HG03575 (cell line): ENCODE results near the gene PIGL.
"Not testable (repeated sequence)": the region's sequence is repeated elsewhere in the genome, so short reads cannot be mapped to it uniquely, and the experiment has no call there.

Experiments used
- ATAC-seq: cut with Tn5 transposase; IDR thresholded peaks from one replicate; pipeline ENCODE4 v1.9.1; 2021; ENCODE audit not compliant: unreplicated experiment, insufficient number of reproducible peaks, low FRiP score; ENCODE audit errors: extremely low read depth

The PIGL gene

DNA sequence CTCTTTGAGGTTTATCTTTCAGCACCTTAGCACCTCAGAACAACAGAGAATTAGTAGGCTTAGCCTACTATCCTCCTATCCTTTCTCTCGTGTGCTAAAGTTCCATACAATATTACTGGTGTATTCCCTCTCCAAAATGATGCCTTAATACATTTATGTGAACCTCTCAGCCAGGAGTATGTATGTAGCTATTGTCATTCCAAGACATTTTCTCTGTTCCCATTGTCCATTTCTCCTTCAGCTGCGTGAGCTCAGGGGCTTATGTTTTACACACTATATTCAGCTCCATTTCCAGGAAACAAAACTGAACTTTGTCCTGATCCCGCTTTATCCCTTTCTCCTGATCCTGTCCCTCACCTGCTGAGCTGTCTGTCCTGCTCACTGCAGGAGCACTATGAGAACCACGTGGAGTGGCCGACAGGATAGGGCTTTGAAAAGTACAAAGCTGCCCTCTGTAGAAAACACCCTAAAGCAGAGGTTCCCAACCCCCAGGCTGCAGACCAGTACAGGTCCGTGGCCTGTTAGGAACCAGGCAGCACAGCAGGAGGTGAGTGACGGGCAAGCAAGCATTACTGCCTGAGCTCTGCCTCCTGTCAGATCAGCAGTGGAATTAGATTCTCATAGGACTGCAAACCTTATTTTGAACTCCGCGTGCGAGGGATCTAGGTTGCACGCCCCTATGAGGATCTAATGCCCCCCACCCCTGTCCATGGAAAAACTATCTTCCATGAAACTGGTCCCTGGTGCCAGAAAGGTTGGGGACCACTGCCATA, 80.5 kb downstream of the PIGL start:
- no peak for ATAC-seq

DNA sequence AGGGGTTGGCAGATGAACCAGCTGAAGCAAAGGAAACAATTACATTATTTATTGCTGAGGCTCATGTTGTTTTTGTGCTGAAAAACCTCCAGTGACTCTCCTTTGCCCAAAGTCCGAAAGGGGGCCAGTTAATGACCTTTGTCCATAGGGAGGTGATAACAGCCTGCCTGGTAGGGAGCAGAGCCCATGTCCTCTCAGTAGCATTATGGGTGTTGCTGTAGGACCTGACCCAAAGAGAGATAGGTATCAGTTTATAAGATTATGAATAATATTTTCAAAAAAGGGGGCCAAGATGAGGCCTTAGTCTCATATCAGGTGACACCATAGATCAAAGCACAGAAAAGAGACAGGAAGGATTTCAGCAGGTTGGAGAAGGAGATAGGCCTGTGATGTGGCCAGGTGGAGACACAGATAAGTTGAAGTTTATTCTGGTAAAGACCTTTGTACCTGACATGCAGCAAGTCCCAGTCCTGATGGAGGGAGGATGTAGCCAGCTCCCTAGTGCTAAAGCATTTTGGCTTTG, 81.2 kb downstream of the PIGL start:
- ATAC-seq, result no peak

DNA sequence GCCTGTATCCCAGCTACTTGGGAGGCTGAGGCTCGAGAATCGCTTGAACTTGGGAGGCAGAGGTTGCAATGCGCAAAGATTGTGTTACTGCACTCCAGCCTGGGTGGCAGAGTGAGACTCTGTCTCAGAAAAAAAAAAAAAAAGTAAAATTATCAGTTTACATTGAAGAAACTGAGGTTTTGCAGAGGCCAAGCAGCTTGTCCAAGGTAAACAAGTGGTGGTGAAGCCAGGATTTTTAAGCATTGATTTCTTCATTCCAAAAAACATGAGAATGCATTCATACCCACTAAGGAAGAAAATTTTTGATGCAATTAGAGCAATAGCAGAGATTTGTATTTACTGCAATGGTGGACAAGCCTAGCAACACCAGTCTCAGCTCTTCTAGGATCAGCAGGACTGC, 83.5 kb downstream of the PIGL start:
- no peak for ATAC-seq

DNA sequence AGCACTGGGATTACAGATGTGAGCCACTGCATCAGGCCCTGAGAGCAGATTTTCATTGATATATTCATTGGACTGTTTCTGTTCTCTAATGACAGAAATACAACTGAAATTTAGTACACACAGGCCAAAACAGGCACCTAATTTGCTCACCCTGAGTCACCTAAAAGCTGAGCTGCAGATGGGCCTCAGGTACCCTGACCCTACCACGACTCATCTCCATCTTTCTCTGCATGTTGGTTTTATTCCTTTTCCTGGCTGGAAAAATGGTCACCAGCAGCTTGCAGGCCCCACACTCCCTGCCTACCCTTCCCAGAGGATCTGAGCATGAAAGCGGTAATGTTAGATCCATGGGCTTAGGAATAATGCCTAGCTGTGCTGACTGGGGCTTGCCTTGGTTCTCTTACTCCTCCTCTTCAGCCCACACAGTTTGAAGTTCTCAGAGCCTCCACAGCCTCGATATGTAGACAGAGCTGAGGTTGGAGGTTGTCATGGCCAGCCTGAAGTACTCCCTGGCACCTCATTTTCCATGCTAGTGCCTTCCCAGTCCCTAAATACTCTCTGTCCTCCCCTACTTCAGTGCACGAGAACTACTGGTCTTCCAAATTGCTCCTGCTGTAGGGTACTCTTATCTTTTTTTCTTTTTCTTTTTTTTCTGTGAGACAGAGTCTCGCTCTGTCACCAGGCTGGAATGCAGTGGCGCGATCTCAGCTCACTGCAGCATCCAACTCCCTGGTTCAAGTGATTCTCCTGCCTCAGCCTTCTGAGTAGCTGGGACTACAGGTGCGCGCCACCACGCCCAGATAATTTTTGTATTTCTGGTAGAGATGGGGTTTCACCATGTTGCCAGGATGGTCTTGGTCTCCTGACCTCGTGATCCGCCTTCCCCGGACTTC, 85.2 kb downstream of the PIGL start:
- no peak for ATAC-seq

DNA sequence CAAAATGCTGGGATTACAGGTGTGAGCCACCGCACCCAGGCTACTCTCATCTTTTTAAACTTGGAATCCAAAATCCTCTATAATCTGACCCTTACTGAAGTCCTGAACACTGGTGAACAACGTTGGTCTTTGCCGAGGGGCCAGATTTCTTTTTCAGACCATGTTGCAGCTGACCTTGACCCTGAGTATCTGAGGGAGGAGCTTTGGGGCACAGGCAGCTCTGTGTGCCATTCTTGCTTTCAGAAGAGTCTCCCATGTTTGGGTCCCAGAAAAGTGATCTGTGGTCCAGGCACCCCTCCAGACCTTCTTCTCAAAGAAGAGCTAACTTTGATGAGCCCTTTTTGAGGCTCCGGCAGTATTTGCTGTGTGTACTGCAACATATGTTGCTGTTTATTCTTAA, 85.8 kb downstream of the PIGL start:
- ATAC-seq, result no peak

DNA sequence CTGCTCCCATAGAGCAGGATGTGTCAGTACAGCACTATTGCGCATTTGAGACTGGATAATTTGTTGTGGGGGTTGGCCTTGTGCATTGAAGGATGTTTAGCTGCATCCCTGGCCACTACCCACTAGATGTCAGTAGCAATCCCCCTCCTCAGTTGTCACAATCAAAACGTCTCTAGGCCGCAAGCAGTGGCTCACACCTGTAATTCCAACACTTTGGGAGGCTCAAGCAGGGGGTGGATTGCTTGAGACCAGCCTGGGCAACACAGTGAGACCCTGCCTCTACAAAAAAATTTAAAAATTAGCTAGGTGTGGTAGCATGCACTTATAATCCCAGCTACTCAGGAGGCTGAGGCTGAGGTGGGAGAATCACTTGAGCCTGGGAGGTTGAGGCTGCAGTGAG, 87.8 kb downstream of the PIGL start:
- ATAC-seq, result no peak

DNA sequence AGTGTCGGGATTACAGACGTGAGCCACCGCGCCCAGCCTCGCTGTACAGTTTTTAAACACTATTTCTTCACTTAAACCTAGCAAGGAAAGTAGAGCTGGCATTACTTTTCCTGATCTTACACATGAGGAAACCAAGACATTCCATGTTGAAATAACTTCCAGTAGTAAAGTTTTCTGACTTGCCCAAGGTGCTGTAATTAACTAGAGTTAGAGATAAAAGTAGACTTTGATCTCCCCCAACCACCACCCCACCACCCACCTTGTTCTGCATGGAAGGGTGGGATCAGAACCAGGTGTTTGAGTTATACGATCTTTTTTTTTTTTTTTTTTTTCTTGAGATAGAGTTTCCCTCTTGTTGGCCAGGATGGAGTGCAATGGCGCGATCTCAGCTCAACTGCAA, 89.2 kb downstream of the PIGL start:
- no peak for ATAC-seq

DNA sequence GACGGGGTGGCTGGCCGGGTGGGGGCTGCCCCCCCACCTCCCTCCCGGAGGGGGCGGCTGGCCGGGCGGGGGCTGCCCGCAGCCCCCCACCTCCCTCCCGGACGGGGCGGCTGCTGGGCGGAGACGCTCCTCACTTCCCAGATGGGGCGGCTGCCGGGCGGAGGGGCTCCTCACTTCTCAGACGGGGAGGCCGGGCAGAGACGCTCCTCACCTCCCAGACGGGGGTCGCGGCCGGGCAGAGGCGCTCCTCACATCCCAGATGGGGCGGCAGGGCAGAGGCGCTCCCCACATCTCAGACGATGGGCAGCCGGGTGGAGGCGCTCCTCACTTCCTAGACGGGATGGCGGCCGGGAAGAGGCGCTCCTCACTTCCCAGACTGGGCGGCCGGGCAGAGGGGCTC, 95.1 kb downstream of the PIGL start:
- not testable (repeated sequence) for ATAC-seq

DNA sequence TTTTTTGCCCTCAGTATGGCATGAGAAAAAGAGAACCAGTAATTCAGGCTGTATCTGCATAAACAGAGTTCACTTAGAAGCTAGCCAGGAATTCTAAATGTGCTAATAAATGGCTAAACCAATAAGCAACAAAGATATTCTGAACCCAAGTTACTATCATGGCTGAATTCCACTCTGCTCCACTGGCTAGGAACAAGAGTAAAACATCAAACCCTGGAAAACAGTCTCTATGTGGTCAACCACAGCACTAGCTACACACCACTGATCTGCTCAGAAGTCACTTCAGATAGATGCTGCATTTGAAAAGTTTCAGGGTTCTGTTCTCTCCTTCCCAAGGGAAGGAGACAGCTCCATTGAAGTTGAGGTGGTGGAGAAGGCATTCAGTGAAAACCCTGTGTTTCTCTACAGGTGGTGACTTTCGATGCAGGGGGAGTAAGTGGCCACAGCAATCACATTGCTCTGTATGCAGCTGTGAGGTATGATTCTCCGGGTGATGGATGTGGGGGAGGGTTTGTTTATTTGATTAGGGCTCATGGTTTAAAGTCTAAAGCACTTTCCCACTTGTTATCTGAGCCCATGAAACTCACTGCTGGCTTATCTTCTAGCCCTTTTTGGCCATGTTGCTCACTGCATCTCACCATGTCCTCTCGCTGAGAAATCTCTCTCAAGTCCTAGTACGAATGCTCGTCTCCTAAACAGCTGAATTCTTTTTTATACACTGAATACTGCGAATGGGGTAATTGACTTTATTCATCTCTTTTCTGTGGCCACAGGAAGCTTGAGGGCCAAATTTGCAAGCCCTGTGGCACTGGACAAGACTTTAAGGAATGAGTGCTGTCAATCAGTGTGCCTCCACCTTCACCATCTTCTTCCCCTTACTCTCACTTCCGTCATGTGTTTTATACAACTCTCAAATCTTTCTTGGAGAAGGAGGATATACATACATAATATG, 96.4 kb downstream of the PIGL start:
- no peak for ATAC-seq

DNA sequence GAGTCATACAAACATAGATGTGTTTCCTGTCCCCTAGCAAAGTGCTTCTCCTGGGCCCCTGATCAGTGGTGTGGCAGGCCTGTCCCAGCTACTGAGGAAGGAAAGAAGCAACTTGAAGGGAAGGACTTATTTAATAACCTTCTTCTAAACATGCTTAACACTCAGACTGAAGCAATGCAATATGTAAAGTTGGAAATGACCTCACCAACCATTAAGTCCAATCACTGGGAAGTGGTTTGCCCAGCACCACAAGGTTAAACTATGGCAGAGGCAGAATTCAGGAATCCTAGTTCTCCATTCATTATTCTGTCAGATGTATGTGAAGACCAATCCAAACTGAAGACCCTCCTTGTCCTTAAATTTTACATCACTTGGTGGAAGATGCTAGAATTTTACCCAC, 97.2 kb downstream of the PIGL start:
- ATAC-seq, result no peak

DNA sequence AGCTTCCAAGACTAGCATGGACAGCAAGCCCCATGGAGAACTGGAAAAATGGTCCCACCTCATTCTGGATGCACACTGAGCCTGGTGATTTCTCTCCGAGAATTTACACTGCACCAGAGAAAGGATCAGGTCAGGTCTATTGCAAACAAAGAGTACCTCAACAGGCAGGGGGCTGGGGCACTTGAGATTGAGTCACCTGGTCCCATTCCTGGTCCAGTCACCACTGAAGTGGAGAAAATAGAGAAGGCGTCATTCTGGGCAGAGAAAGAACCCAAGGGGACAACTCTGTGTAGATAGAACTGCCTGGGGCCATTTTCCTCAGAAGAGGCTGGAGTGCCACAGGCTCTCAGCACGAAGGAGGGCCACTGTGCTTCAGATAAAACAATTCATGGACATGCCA, 97.8 kb downstream of the PIGL start:
- ATAC-seq, result no peak

DNA sequence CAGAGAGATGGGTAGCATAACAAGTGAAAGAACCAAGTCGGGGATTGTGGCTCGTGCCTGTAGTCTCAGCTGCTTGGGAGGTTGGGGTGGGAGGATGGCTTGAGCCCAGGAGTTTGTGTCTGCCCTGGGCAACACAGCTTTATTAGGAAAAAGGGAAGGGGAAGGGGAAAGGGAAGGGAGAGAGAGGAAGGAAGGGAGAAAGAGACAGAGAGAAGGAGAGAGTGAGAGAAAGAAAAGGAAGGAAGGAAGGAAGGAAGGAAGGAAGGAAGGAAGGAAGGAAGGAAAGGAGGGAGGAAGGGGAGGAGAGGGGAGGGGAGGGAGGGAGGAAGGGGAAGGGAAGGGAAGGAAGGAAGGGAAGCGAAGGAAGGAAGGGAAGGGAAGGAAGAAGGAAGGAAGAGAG, 103.0 kb downstream of the PIGL start:
- ATAC-seq, result no peak

DNA sequence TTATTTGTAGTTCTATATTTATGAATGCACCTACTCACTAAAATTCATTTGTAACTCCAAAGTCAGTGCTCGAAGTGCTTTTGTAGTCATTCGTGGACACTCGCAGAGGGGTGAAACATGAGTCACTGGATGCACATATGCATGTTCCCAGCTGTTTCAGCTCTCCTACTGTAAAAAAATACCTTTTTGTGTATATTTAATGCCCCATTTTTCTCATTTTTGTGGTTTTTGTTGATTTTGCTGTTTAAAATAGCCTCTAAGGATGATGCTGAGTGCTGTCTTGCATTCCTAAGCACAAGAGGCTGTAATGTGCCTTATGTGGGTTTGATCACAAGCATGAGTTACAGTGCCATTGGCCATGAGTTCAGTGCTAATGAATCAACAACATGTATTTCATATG, 105.6 kb downstream of the PIGL start:
- ATAC-seq, result no peak

DNA sequence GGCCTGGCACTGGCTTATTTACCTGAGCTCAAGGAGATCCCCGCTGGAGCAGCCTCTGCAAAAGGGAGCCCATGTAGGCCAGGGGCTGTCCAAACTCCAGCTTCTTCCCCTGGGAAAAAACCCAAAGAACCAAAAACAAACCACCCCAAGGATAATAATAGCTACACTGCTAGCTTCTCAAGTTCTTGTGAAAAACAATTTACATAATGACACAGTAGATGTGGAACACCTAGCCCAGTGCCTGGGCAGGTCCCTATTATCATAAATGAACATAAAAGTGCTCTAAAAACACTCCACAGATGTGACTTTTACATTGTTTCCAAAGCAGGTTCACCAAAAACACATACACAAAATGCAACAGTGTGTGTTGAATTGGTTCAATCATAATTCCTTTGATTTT, 109.0 kb downstream of the PIGL start:
- no peak for ATAC-seq

DNA sequence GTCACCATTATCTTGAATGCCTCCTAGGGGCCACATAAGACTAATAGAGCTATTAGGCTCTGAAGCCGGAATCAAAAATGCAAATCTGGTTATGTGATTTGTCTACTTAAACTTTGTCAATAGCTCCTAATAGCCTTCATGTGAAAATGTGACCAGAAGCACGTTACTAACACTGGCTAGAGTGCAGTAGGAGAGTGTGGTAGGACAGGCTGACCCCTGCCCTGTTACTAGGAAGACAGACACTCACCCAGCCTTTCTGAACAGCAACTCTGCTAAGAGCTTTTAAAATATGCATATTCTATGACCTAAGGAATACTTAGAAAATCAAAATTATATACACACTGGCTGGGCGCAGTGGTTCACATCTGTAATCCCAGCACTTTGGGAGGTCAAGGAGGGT, 110.0 kb downstream of the PIGL start:
- no peak for ATAC-seq

DNA sequence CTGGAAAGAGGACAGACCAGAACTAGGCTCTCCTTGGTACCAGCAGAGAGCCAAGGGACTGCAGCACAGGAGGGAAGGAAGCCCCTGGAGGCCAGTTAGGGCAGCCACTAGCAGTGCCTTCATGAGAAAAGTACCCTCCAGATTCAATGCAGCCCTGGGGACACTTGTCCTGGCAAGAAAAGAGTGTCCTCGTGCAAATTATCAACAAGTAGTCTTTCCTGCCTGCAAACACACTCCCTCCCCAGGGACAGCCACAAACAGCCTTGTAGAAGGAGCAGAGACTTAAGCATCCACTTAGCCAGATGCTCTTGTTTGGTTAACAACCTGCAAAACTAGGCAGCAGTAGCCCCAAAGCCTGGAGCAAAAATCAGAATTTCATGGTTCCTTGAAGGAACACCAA, 112.0 kb downstream of the PIGL start:
- ATAC-seq, result no peak

DNA sequence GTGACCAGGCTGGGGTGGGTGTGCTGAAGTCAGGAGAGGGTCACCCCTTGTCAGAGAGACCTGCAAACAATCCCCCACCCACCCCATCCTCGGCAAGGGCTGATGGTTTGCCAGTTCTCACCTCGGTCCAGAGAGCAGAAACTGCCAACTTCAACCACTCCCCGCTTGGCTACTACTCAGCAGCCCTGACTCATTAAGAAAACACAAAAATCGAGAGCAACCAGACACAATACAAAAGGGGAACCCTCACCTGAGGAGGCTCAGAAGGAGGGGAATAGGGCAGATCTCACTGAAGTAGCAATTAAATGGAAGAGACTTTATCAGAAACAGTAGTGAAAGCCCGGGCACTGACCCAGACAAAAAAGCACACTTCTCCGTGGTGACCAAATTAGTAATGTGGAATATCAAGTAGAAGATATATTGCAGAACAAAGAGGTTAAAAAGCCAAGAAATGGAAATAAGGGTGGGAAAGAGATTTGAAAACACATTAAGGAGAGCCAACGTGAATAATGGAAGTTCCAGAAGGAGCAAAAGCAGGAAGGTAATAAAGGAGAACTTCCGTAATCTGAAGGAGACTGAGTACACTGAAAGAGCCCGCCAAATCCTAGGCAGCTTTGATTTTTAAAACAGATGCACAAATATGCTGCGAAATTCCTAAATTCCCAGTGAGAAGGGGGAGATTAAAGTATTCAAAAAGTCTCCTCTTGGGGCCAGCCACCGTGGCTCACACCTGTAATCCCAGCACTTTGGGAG, 112.7 kb downstream of the PIGL start:
- no peak for ATAC-seq

DNA sequence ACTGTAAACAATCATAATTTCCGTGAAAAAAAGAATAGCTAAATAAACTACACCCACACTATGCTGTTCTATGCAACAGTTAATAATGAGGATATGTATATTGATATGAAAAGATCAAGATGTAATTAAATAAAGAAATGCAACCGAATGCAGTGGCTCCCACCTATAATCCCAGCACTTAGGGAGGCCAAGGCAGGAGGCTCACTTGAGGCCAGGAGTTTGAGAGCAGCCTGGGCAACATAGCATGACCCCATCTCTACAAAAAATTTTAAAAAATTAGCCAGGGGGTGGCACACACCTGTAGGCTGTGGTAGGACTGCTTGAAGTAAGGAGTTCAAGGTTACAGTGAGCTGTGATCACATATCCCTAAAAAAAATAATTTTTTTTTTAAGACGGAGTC, 121.4 kb downstream of the PIGL start:
- no peak for ATAC-seq
